22Rv1 (cell line): Measurements from ENCODE around the gene TIMM21.

Source experiments
- CTCF ChIP-seq: fragments of 450-650 bp; IDR thresholded peaks from 2 replicates; pipeline ENCODE4 v1.5.1; 2017; ENCODE audit warnings: mild to moderate bottlenecking
- ZFX ChIP-seq: fragments of 450-650 bp; IDR thresholded peaks from 2 replicates; pipeline ENCODE4 v1.6.1; 2017; ENCODE audit warnings: antibody characterized with exemption, borderline replicate concordance

- no peak for TF ChIP-seq CTCF
- TF ChIP-seq ZFX = no peak
Observed at GRCh38 chr18:74137920-74138538, 10.3 kb upstream of the TIMM21 start.
